Effector memory CD4-positive, alpha-beta T cell (primary cell): ENCODE data around the gene FBXL5.
"Not testable (repeated sequence)": the region's sequence is repeated elsewhere in the genome, so short reads cannot be mapped to it uniquely, and the experiment has no call there.

Experiments used
- DNase-seq, 3 donors: peaks; one replicate each; pipeline ENCODE4 v3.0.0-alpha.2; 2020
- H3K27ac ChIP-seq: 2 replicates; pipeline ENCODE4 v1.7.0; 2013; ENCODE audit warnings: mild to moderate bottlenecking, low read length, moderate library complexity; ENCODE audit not compliant: insufficient read depth, poor library complexity, severe bottlenecking
- H3K27me3 ChIP-seq: replicated peaks from 2 replicates; pipeline ENCODE4 v1.7.0; 2013; ENCODE audit warnings: mild to moderate bottlenecking, low read length; ENCODE audit not compliant: insufficient read depth, control insufficient read depth, poor library complexity, severe bottlenecking
- H3K36me3 ChIP-seq: 2 replicates; pipeline ENCODE4 v1.7.0; 2013; ENCODE audit warnings: mild to moderate bottlenecking, low read length, moderate library complexity; ENCODE audit not compliant: control insufficient read depth, insufficient read depth
- H3K4me1 ChIP-seq: 2 replicates; pipeline ENCODE4 v1.7.0; 2013; ENCODE audit warnings: low read length, mild to moderate bottlenecking; ENCODE audit not compliant: control insufficient read depth, insufficient read depth, poor library complexity, severe bottlenecking
- H3K4me3 ChIP-seq: 2 replicates; pipeline ENCODE4 v1.7.0; 2013; ENCODE audit warnings: low read length, low read depth, mild to moderate bottlenecking; ENCODE audit not compliant: insufficient read depth, poor library complexity, severe bottlenecking
- H3K9me3 ChIP-seq: 2 replicates; pipeline ENCODE4 v1.7.0; 2013; ENCODE audit warnings: mild to moderate bottlenecking, low read length, moderate library complexity; ENCODE audit not compliant: control insufficient read depth

FBXL5 gene

GRCh38 chr4:15653420-15653819 is 1.7 kb downstream of the FBXL5 start:
- Histone ChIP-seq H3K27me3 (no peaks in the 10 kb centered on the region), H3K4me1 (peaks cover 45% of the 10 kb centered on the region), H3K27ac (peak overlapping the region; percentile 92), H3K36me3 (no peaks in the 10 kb centered on the region), H3K4me3 (peak overlapping the region; percentile 95), H3K9me3 (no peaks in the 10 kb centered on the region)
- no peak for DNase-seq

DNA sequence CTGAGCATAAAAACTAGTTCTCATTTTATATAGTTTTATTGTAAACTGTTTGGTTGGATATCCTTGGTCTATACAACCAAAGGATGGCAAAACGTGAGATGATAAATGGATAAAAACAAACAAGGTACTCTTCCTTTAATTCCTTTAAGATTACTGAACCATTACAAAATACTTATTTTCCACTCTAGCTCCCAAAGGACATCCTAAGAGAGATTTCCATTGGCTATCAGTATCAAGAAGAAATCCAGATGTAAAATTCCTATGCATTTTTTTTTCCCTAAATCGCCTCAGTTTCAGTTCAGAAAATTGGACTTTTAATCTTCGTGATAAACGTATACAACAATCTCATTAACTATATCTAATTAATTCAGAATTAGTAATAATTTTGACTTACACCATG is 2.3 kb downstream of the FBXL5 start:
- peaks cover 47% of the 10 kb centered on the region for H3K4me1 ChIP-seq
- H3K9me3 ChIP-seq = no peaks in the 10 kb centered on the region
- peak overlapping the region; percentile 92 for H3K27ac ChIP-seq
- H3K27me3 ChIP-seq = no peaks in the 10 kb centered on the region
- DNase-seq = no peak
- H3K4me3 ChIP-seq = no peak overlapping the region
- H3K36me3 ChIP-seq = no peaks in the 10 kb centered on the region

GRCh38 chr4:15652191-15652590 is 3.0 kb downstream of the FBXL5 start:
- no peaks in the 10 kb centered on the region for H3K9me3 ChIP-seq
- H3K27ac ChIP-seq = no peak overlapping the region
- DNase-seq = no peak
- H3K4me1 ChIP-seq = peaks cover 47% of the 10 kb centered on the region
- no peaks in the 10 kb centered on the region for H3K27me3 ChIP-seq
- H3K36me3 ChIP-seq = no peaks in the 10 kb centered on the region
- no peak overlapping the region for H3K4me3 ChIP-seq

GRCh38 chr4:15651676-15652075 is 3.5 kb downstream of the FBXL5 start:
- Histone ChIP-seq H3K4me3 (no peak overlapping the region), H3K27ac (no peak overlapping the region)
- no peak for DNase-seq

DNA sequence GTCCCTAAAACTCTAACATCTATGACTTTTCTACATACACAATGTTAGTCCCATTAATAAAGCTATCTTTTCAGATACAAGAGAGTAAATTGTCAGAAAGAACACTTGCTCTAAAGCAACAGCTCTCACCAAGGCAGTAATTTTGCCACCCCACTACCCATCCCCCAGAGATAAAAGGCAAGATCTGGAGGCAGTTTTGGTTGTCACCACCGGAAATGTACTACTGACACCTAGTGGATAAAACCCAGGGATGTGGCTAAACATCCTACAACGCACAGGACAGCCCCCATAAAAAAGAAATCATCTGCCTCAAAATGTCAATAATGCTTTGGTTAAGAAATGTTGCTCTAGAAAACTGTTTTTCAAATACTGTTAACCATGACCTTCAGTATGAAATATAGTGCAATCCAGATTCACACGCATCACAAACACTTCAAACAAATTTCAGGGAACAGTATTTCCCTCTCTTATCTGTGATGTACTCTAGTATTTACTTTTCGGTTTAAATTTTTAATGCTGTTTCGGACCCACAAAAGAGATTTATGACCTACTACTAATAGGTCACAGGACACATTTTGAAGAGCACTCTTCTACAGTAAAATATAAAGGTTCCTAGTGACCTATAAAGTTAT is 5.1 kb downstream of the FBXL5 start:
- Histone ChIP-seq H3K9me3 (no peaks in the 10 kb centered on the region), H3K27ac (no peak overlapping the region), H3K27me3 (no peaks in the 10 kb centered on the region), H3K36me3 (no peaks in the 10 kb centered on the region), H3K4me1 (peaks cover 47% of the 10 kb centered on the region), H3K4me3 (no peak overlapping the region)
- DNase-seq = peak; percentile 38 to 54 (median 42)

More at GRCh38 chr4:15651676-15652075, 3.5 kb downstream of the FBXL5 start:
- no peaks in the 10 kb centered on the region for H3K9me3 ChIP-seq
- H3K4me1 ChIP-seq = peaks cover 47% of the 10 kb centered on the region
- H3K27me3 ChIP-seq = no peaks in the 10 kb centered on the region
- no peaks in the 10 kb centered on the region for H3K36me3 ChIP-seq

DNA sequence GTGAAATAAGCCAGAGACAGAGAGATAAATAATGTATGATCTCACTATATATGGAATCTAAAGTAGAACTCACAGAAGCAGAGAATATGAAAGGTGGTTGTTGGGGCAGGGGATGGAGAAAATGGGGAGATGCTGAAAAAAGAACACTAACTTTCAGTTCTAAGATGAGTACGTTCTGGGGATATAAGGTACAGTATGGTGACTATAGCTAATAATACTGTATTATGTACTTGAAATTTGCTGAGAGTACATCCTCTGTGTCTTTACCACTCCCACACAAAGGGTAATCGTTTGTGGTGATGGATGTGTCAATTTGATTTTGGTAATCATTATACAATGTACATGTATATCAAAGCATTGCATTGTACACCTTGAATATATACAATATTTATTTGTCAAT is 6.6 kb downstream of the FBXL5 start:
- H3K27me3 ChIP-seq = no peaks in the 10 kb centered on the region
- no peaks in the 10 kb centered on the region for H3K9me3 ChIP-seq
- no peak overlapping the region for H3K27ac ChIP-seq
- peaks cover 38% of the 10 kb centered on the region for H3K4me1 ChIP-seq
- no peak overlapping the region for H3K4me3 ChIP-seq
- no peak for DNase-seq
- no peaks in the 10 kb centered on the region for H3K36me3 ChIP-seq

DNA sequence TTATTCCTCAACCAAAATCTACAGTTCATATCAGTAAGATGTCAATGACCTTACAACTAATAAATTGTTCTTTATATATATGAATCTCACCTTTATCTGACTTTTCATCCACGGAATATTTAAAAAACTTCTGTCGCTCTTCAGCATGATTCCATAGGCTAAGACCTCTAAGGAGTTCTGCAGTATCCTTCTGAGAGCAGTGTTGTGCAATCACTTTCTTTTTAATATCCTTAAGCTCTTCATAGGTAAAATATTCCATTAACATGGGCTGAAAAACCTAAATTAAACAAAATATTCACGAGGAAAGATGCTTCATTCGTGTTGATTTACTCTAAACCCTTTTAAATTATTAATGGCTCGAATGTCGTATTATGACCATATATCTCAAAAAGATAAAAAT is 16.7 kb downstream of the FBXL5 start:
- Histone ChIP-seq H3K27ac (no peak overlapping the region), H3K27me3 (no peaks in the 10 kb centered on the region), H3K4me3 (no peak overlapping the region), H3K4me1 (no peaks in the 10 kb centered on the region), H3K9me3 (no peaks in the 10 kb centered on the region), H3K36me3 (peaks cover 41% of the 10 kb centered on the region)
- no peak for DNase-seq

- H3K36me3 ChIP-seq = peaks cover 41% of the 10 kb centered on the region
- H3K9me3 ChIP-seq = no peaks in the 10 kb centered on the region
- no peak overlapping the region for H3K4me3 ChIP-seq
- DNase-seq = no peak
- H3K4me1 ChIP-seq = no peaks in the 10 kb centered on the region
- no peaks in the 10 kb centered on the region for H3K27me3 ChIP-seq
- no peak overlapping the region for H3K27ac ChIP-seq
Observed at GRCh38 chr4:15636818-15637217, 18.3 kb downstream of the FBXL5 start.

GRCh38 chr4:15617407-15617806 is 37.8 kb downstream of the FBXL5 start:
- not testable (repeated sequence) for H3K4me1 ChIP-seq, H3K4me3 ChIP-seq, DNase-seq, H3K27me3 ChIP-seq, H3K27ac ChIP-seq, H3K9me3 ChIP-seq
- peaks cover 23% of the 10 kb centered on the region for H3K36me3 ChIP-seq

- H3K4me1 ChIP-seq, H3K9me3 ChIP-seq, H3K27me3 ChIP-seq, DNase-seq, H3K4me3 ChIP-seq, H3K27ac ChIP-seq: not testable (repeated sequence)
- H3K36me3 ChIP-seq = peaks cover 14% of the 10 kb centered on the region
Observed at GRCh38 chr4:15614891-15615290, 40.3 kb downstream of the FBXL5 start.
